Activated CD8-positive, alpha-beta memory T cell treated with anti-CD3 and anti-CD28 coated beads, Interleukin-2, amount 10 ng/mL, durations not matched to agents 7 days and 5 days (primary cell): ENCODE results near the gene SELENOK. TPM values are rescaled to one million over a fixed set of nuclear protein-coding genes. Genes with fewer than 3 reads are reported as not detected.
"Not testable (repeated sequence)": the region's sequence is repeated elsewhere in the genome, so short reads cannot be mapped to it uniquely, and the experiment has no call there.

ENCODE experiments used
- ATAC-seq: fragments of 150-1000 bp; cut with Tn5 transposase; one replicate; pipeline ENCODE4 v1.10.0; 2021; ENCODE audit warnings: moderate library complexity
- CTCF ChIA-PET: fragments of 350-600 bp; sonication (Branson Sonifier 250); formaldehyde crosslinking; loops from one replicate; lab custom pipeline; 2021; ENCODE audit warnings: antibody characterized with exemption; lab: Charles Lee
- DNase-seq: peaks from one replicate; pipeline ENCODE4 v3.0.0-alpha.2; 2020
- H3K27ac Mint-ChIP-seq: one replicate; pipeline ENCODE4 v1.8.0; 2021; ENCODE audit warnings: mild to moderate bottlenecking, mixed read lengths
- H3K27me3 Mint-ChIP-seq: one replicate; pipeline ENCODE4 v1.8.0; 2021; ENCODE audit warnings: mixed read lengths
- H3K36me3 Mint-ChIP-seq: one replicate; pipeline ENCODE4 v1.8.0; 2021; ENCODE audit warnings: mild to moderate bottlenecking, mixed read lengths
- H3K4me1 Mint-ChIP-seq: one replicate; pipeline ENCODE4 v1.8.0; 2021; ENCODE audit warnings: mixed read lengths
- H3K4me3 Mint-ChIP-seq: one replicate; pipeline ENCODE4 v1.8.0; 2021; ENCODE audit warnings: mild to moderate bottlenecking, moderate library complexity, mixed read lengths
- H3K9me3 Mint-ChIP-seq: one replicate; pipeline ENCODE4 v1.8.0; 2022; ENCODE audit warnings: low read depth, mixed read lengths
- total RNA-seq, 2 experiments: library from RNA; stranded (reverse); gene quantifications; one replicate each; pipeline ENCODE4 v1.2.3, GENCODE V29; 2021

SELENOK gene
- 10 to 100 TPM; 56.5 to 60.0 TPM for total RNA-seq

- peak within 1 kb of the TSS; percentile 99 for H3K27ac Mint-ChIP-seq
- peaks cover 35% of the 10 kb centered on the region for H3K36me3 Mint-ChIP-seq
- peak within 1 kb of the TSS; percentile 90 for H3K4me3 Mint-ChIP-seq
- peaks cover 50% of the 10 kb centered on the region for H3K4me1 Mint-ChIP-seq
- CTCF ChIA-PET: interaction anchor here (1.0 to 2.4 kb wide), 2 partner anchors 12 to 82 kb away, joined by 3 to 6 read pairs; no protein-coding TSS in a partner anchor
- H3K9me3 Mint-ChIP-seq: peaks cover 2% of the 10 kb centered on the region
- ATAC-seq (peak; percentile 94), DNase-seq (peak; percentile 99)
- H3K27me3 Mint-ChIP-seq: peaks cover 16% of the 10 kb centered on the region
These were observed at the start of gene SELENOK for GRCh38 chr3:53891497-53892285. Gene SELENOK (minus strand): TSS chr3:53891859.

GRCh38 chr3:53941184-53941583, 49.5 kb upstream of the SELENOK start:
- CTCF ChIA-PET: no interaction called here
- Mint-ChIP-seq H3K4me1 (no peaks in the 10 kb centered on the region), H3K9me3 (peaks cover 7% of the 10 kb centered on the region), H3K27me3 (peaks cover 20% of the 10 kb centered on the region), H3K27ac (no peak overlapping the region), H3K36me3 (no peaks in the 10 kb centered on the region), H3K4me3 (no peak overlapping the region)
- ATAC-seq (no peak), DNase-seq (no peak)

GRCh38 chr3:53940623-53941022, 49.0 kb upstream of the SELENOK start:
- no peaks in the 10 kb centered on the region for H3K36me3 Mint-ChIP-seq
- H3K9me3 Mint-ChIP-seq: peaks cover 3% of the 10 kb centered on the region
- H3K27me3 Mint-ChIP-seq: peaks cover 20% of the 10 kb centered on the region
- no peaks in the 10 kb centered on the region for H3K4me1 Mint-ChIP-seq
- no peak overlapping the region for H3K4me3 Mint-ChIP-seq
- no peak for ATAC-seq
- CTCF ChIA-PET: interaction anchor here (2.2 kb wide), 1 partner anchor 11 kb away, joined by 7 read pairs; no protein-coding TSS in a partner anchor
- H3K27ac Mint-ChIP-seq: no peak overlapping the region
- no peak for DNase-seq

GRCh38 chr3:53939813-53940212, 48.2 kb upstream of the SELENOK start:
- no peak overlapping the region for H3K27ac Mint-ChIP-seq
- no peak for DNase-seq
- H3K4me3 Mint-ChIP-seq: no peak overlapping the region
- CTCF ChIA-PET: interaction anchor here (1.1 to 2.2 kb wide), 2 partner anchors 10 to 41 kb away, joined by 3 to 7 read pairs; no protein-coding TSS in a partner anchor
- H3K27me3 Mint-ChIP-seq: peaks cover 18% of the 10 kb centered on the region
- no peak for ATAC-seq
- no peaks in the 10 kb centered on the region for H3K4me1 Mint-ChIP-seq
- H3K36me3 Mint-ChIP-seq: no peaks in the 10 kb centered on the region
- no peaks in the 10 kb centered on the region for H3K9me3 Mint-ChIP-seq

GRCh38 chr3:53939086-53939582, 47.5 kb upstream of the SELENOK start:
- H3K27ac Mint-ChIP-seq: no peak overlapping the region
- H3K4me1 Mint-ChIP-seq: no peaks in the 10 kb centered on the region
- H3K36me3 Mint-ChIP-seq: no peaks in the 10 kb centered on the region
- CTCF ChIA-PET: interaction anchor here (0.7 to 2.2 kb wide), 8 partner anchors 9 to 627 kb away, joined by 3 to 7 read pairs (median 4); no protein-coding TSS in a partner anchor
- no peak overlapping the region for H3K4me3 Mint-ChIP-seq
- H3K9me3 Mint-ChIP-seq: no peaks in the 10 kb centered on the region
- no peak for DNase-seq
- H3K27me3 Mint-ChIP-seq: peaks cover 18% of the 10 kb centered on the region
- ATAC-seq: no peak

GRCh38 chr3:53938645-53939044, 47.0 kb upstream of the SELENOK start:
- no peak overlapping the region for H3K27ac Mint-ChIP-seq
- H3K27me3 Mint-ChIP-seq: peaks cover 19% of the 10 kb centered on the region
- H3K4me3 Mint-ChIP-seq: no peak overlapping the region
- H3K4me1 Mint-ChIP-seq: no peaks in the 10 kb centered on the region
- no peaks in the 10 kb centered on the region for H3K9me3 Mint-ChIP-seq
- peak; percentile 58 for ATAC-seq
- CTCF ChIA-PET: interaction anchor here (0.7 to 2.2 kb wide), 8 partner anchors 9 to 628 kb away, joined by 3 to 7 read pairs (median 4); no protein-coding TSS in a partner anchor
- DNase-seq: peak; percentile 43
- H3K36me3 Mint-ChIP-seq: no peaks in the 10 kb centered on the region

GRCh38 chr3:53936347-53936746, 44.7 kb upstream of the SELENOK start:
- CTCF ChIA-PET: no interaction called here
- Mint-ChIP-seq H3K36me3 (no peaks in the 10 kb centered on the region), H3K27ac (no peak overlapping the region), H3K4me1 (no peaks in the 10 kb centered on the region), H3K27me3 (peaks cover 20% of the 10 kb centered on the region), H3K4me3 (no peak overlapping the region), H3K9me3 (no peaks in the 10 kb centered on the region)
- DNase-seq: no peak
- no peak for ATAC-seq

GRCh38 chr3:53935283-53935901, 43.7 kb upstream of the SELENOK start:
- CTCF ChIA-PET: no interaction called here
- no peak for ATAC-seq
- Mint-ChIP-seq H3K9me3 (no peaks in the 10 kb centered on the region), H3K27ac (no peak overlapping the region), H3K4me1 (no peaks in the 10 kb centered on the region), H3K36me3 (no peaks in the 10 kb centered on the region), H3K27me3 (peaks cover 20% of the 10 kb centered on the region), H3K4me3 (no peak overlapping the region)
- no peak for DNase-seq

- H3K36me3 Mint-ChIP-seq, H3K27me3 Mint-ChIP-seq, CTCF ChIA-PET, DNase-seq, H3K27ac Mint-ChIP-seq, H3K9me3 Mint-ChIP-seq, ATAC-seq, H3K4me3 Mint-ChIP-seq, H3K4me1 Mint-ChIP-seq: not testable (repeated sequence)
These were observed 35.7 kb upstream of the SELENOK start for GRCh38 chr3:53927208-53927872.

- no peak overlapping the region for H3K4me3 Mint-ChIP-seq
These were observed 29.6 kb upstream of the SELENOK start for GRCh38 chr3:53921296-53921695.

GRCh38 chr3:53919741-53920140, 28.1 kb upstream of the SELENOK start:
- Mint-ChIP-seq H3K36me3 (no peaks in the 10 kb centered on the region), H3K27ac (no peak overlapping the region)
- ATAC-seq: no peak

More at GRCh38 chr3:53921296-53921695, 29.6 kb upstream of the SELENOK start:
- no peaks in the 10 kb centered on the region for H3K36me3 Mint-ChIP-seq
- ATAC-seq: no peak
- CTCF ChIA-PET: no interaction called here
- DNase-seq: no peak
- no peak overlapping the region for H3K27ac Mint-ChIP-seq
- peaks cover 20% of the 10 kb centered on the region for H3K27me3 Mint-ChIP-seq
- no peaks in the 10 kb centered on the region for H3K4me1 Mint-ChIP-seq
- no peaks in the 10 kb centered on the region for H3K9me3 Mint-ChIP-seq

GRCh38 chr3:53913401-53913800, 21.7 kb upstream of the SELENOK start:
- H3K36me3 Mint-ChIP-seq: no peaks in the 10 kb centered on the region
- H3K27ac Mint-ChIP-seq: no peak overlapping the region
- DNase-seq (no peak), ATAC-seq (no peak)
- H3K4me3 Mint-ChIP-seq: no peak overlapping the region
- no peaks in the 10 kb centered on the region for H3K4me1 Mint-ChIP-seq
- CTCF ChIA-PET: no interaction called here
- H3K9me3 Mint-ChIP-seq: no peaks in the 10 kb centered on the region
- peaks cover 59% of the 10 kb centered on the region for H3K27me3 Mint-ChIP-seq

More at GRCh38 chr3:53919741-53920140, 28.1 kb upstream of the SELENOK start:
- no peak for DNase-seq
- H3K27me3 Mint-ChIP-seq: peaks cover 31% of the 10 kb centered on the region
- no peaks in the 10 kb centered on the region for H3K4me1 Mint-ChIP-seq
- no peak overlapping the region for H3K4me3 Mint-ChIP-seq
- CTCF ChIA-PET: no interaction called here
- no peaks in the 10 kb centered on the region for H3K9me3 Mint-ChIP-seq

- H3K4me3 Mint-ChIP-seq: no peak overlapping the region
- H3K27ac Mint-ChIP-seq: no peak overlapping the region
- peaks cover 2% of the 10 kb centered on the region for H3K36me3 Mint-ChIP-seq
- H3K27me3 Mint-ChIP-seq: peaks cover 41% of the 10 kb centered on the region
- DNase-seq (no peak), ATAC-seq (no peak)
- CTCF ChIA-PET: no interaction called here
- H3K4me1 Mint-ChIP-seq: no peaks in the 10 kb centered on the region
- no peaks in the 10 kb centered on the region for H3K9me3 Mint-ChIP-seq
These were observed 11.1 kb upstream of the SELENOK start for GRCh38 chr3:53902711-53903110.
